Measurements from ENCODE around the gene KNDC1.
A peak's percentile ranks its signal among the peaks of the same experiment; 100 is the strongest.
"Not testable (repeated sequence)": the region's sequence is repeated elsewhere in the genome, so short reads cannot be mapped to it uniquely, and the experiment has no call there.

KNDC1 gene

GRCh38 chr10:133162178-133162909 is 2.3 kb downstream of the KNDC1 start:
- no peak for DNase-seq

- DNase-seq, result no peak
Observed at GRCh38 chr10:133162910-133163856, 3.2 kb downstream of the KNDC1 start.

GRCh38 chr10:133163889-133164815 is 4.1 kb downstream of the KNDC1 start:
- DNase-seq, result peak in 1 of 5 donors; percentile 7

GRCh38 chr10:133164816-133165555 is 5.0 kb downstream of the KNDC1 start:
- DNase-seq, result no peak

- peak in 1 of 5 donors; percentile 12 for DNase-seq
Observed at GRCh38 chr10:133165556-133166503, 5.8 kb downstream of the KNDC1 start.

- DNase-seq, result no peak
Observed at GRCh38 chr10:133166504-133166827, 6.4 kb downstream of the KNDC1 start.

GRCh38 chr10:133166828-133167692 is 7.0 kb downstream of the KNDC1 start:
- DNase-seq, result no peak

- no peak for DNase-seq
Observed at GRCh38 chr10:133167693-133168616, 7.9 kb downstream of the KNDC1 start.

- no peak for DNase-seq
Observed at GRCh38 chr10:133168617-133169031, 8.6 kb downstream of the KNDC1 start.

- no peak for DNase-seq
Observed at GRCh38 chr10:133169173-133169947, 9.3 kb downstream of the KNDC1 start.

GRCh38 chr10:133170092-133170491 is 10.1 kb downstream of the KNDC1 start:
- DNase-seq, result no peak

GRCh38 chr10:133173860-133174640 is 14.0 kb downstream of the KNDC1 start:
- no peak for DNase-seq

GRCh38 chr10:133174689-133175263 is 14.8 kb downstream of the KNDC1 start:
- DNase-seq, result no peak

GRCh38 chr10:133175624-133176023 is 15.6 kb downstream of the KNDC1 start:
- DNase-seq, result not testable (repeated sequence)

GRCh38 chr10:133176546-133176945 is 16.5 kb downstream of the KNDC1 start:
- DNase-seq, result no peak

GRCh38 chr10:133177380-133178157 is 17.6 kb downstream of the KNDC1 start:
- no peak for DNase-seq

Measured in T-helper 1 cell (primary cell).